OCI-LY3 (cell line): ENCODE data around the gene SPATA2L.

Experiments
- EZH2phosphoT487 ChIP-seq: fragments of 200-600 bp; shearing (Covaris generic); IDR thresholded peaks from 2 replicates; pipeline ENCODE4 v1.6.1; 2018; ENCODE audit warnings: antibody characterized with exemption, mixed run types, low read depth
- TF ChIP-seq, protein P1 (sequence below): fragments of 200-600, 300-600 bp; sonication (generic); IDR thresholded peaks from 2 replicates; pipeline ENCODE4 v1.5.1; 2014; ENCODE audit warnings: antibody characterized with exemption, low read length, low read depth

DNA sequence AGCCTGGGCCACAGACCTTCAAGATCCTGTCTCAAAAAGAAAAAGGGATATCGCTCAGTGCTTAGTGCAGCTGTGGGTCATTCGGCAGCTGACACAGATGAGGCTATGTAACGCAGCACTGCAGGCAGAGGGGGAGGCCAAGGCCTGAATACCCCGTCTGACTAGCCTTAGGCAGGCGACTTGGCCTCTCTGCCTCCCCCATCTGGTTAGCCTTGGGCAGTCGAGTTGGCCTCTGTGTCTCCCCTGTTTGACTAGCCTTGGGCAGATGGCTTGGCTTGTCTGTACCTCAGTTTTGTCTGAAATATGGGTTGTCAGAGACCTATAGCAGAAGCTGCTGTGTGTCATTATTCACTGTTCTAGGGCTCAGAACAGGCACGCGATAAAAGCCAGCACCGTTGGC is 33.9 kb downstream of the SPATA2L start:
- TF ChIP-seq, protein P1, sequence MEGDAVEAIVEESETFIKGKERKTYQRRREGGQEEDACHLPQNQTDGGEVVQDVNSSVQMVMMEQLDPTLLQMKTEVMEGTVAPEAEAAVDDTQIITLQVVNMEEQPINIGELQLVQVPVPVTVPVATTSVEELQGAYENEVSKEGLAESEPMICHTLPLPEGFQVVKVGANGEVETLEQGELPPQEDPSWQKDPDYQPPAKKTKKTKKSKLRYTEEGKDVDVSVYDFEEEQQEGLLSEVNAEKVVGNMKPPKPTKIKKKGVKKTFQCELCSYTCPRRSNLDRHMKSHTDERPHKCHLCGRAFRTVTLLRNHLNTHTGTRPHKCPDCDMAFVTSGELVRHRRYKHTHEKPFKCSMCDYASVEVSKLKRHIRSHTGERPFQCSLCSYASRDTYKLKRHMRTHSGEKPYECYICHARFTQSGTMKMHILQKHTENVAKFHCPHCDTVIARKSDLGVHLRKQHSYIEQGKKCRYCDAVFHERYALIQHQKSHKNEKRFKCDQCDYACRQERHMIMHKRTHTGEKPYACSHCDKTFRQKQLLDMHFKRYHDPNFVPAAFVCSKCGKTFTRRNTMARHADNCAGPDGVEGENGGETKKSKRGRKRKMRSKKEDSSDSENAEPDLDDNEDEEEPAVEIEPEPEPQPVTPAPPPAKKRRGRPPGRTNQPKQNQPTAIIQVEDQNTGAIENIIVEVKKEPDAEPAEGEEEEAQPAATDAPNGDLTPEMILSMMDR, result no peak
- no peak for TF ChIP-seq EZH2phosphoT487
